HepG2 (cell line): ENCODE data around the gene DUT. TPM values are rescaled to one million over a fixed set of nuclear protein-coding genes. Genes with fewer than 3 reads are reported as not detected.

Source experiments
- ATAC-seq: fragments of 200-7000 bp; cut with Tn5 transposase; 3 replicates; pipeline ENCODE4 v1.9.1; 2020; ENCODE audit warnings: mild to moderate bottlenecking, moderate library complexity
- BruUV-seq: library from RNA; stranded (reverse); fragments of 400-500 nt; replicated peaks from 2 replicates; lab custom pipeline; 2021; lab: Mats Ljungman, UMichigan
- CTCF ChIA-PET: fragments of 300-600 bp; formaldehyde crosslinking; extraction: SDS; loops from one replicate; lab custom pipeline; 2021; ENCODE audit warnings: low total read pairs, inconsistent platforms, low intra/inter-chr PET ratio; lab: Yijun Ruan, JAX
- POLR2A ChIA-PET: fragments of 350-600 bp; sonication (Branson Sonifier 250); formaldehyde crosslinking; loops from one replicate; lab custom pipeline; 2020; ENCODE audit warnings: antibody characterized with exemption, inconsistent platforms; lab: Yijun Ruan, JAX
- DNase-seq: peaks from one replicate; pipeline ENCODE4 v3.0.0-alpha.2; 2015; ENCODE audit warnings: low spot score
- FAIRE-seq: peaks from 3 replicates; lab custom pipeline; 2011; peaks lifted over from hg19 to GRCh38; lab: Jason Lieb, UNC
- H2AFZ ChIP-seq: one replicate; pipeline ENCODE4 v1.6.1; 2011; ENCODE audit warnings: low read length, inconsistent platforms
- H3K27ac ChIP-seq: fragments of 300-600 bp; 3 replicates; pipeline ENCODE4 v1.8.0; 2011; ENCODE audit warnings: mixed run types, mild to moderate bottlenecking, mixed read lengths, low read length, inconsistent platforms; ENCODE audit not compliant: insufficient read depth; ENCODE audit errors: extremely low read length
- H3K27me3 ChIP-seq, 2 experiments: fragments of 200-600 bp in 1 of 2; 2 replicates in 1 of 2; 3 replicates in 1 of 2; pipeline versions ENCODE4 v1.6.0 to v1.8.0; 2011; ENCODE audit warnings: low read length in 2 of 2, mild to moderate bottlenecking in 2 of 2, moderate library complexity in 2 of 2, inconsistent platforms in 1 of 2; ENCODE audit not compliant: insufficient read depth in 2 of 2, control insufficient read depth in 1 of 2
- H3K36me3 ChIP-seq, 2 experiments: fragments of 200-600 bp in 1 of 2; replicated peaks in 1 of 2; 2 replicates in 1 of 2; 3 replicates in 1 of 2; pipeline versions ENCODE4 v1.5.1 to v1.8.0; 2011; ENCODE audit warnings: low read length in 2 of 2, inconsistent platforms in 1 of 2; ENCODE audit not compliant: insufficient read depth in 2 of 2, control insufficient read depth in 1 of 2
- H3K4me1 ChIP-seq: 2 replicates; pipeline ENCODE4 v1.5.1; 2012; ENCODE audit warnings: low read length, inconsistent platforms; ENCODE audit not compliant: insufficient read depth
- H3K4me2 ChIP-seq: 2 replicates; pipeline ENCODE4 v1.6.0; 2011; ENCODE audit warnings: low read depth, low read length, inconsistent platforms
- H3K4me3 ChIP-seq, 3 experiments: fragments of 200-600 bp in 1 of 3; sonication (generic), shearing (Covaris generic) in 1 of 3; replicated peaks in 1 of 3; 2 replicates each; pipeline ENCODE4 v1.5.1; 2011 to 2016; ENCODE audit warnings: low read length in 3 of 3, inconsistent platforms in 2 of 3, low read depth in 2 of 3, mild to moderate bottlenecking in 2 of 3, control low read depth in 1 of 3, mixed read lengths in 1 of 3; ENCODE audit not compliant: insufficient read depth in 1 of 3
- H3K79me2 ChIP-seq: one replicate; pipeline ENCODE4 v1.6.1; 2011; ENCODE audit warnings: low read length, inconsistent platforms; ENCODE audit not compliant: insufficient read depth
- H3K9ac ChIP-seq: 2 replicates; pipeline ENCODE4 v1.6.0; 2011; ENCODE audit warnings: mild to moderate bottlenecking, low read depth, low read length, inconsistent platforms; ENCODE audit not compliant: insufficient read depth
- H3K9me3 ChIP-seq: 2 replicates; pipeline ENCODE4 v1.5.1; 2012; ENCODE audit warnings: mild to moderate bottlenecking, low read length
- H4K20me1 ChIP-seq: 2 replicates; pipeline ENCODE4 v1.6.0; 2011; ENCODE audit warnings: inconsistent platforms, mild to moderate bottlenecking, low read length, moderate library complexity; ENCODE audit not compliant: insufficient read depth
- CHD2 ChIP-seq: IDR thresholded peaks from 2 replicates; pipeline ENCODE4 v1.6.1; 2011; ENCODE audit warnings: low read depth, low read length, improper control_type of control experiment
- HHEX ChIP-seq: IDR thresholded peaks from 2 replicates; pipeline ENCODE4 v1.6.1; 2016; ENCODE audit warnings: control low read depth
- IRF2 ChIP-seq: IDR thresholded peaks from 2 replicates; pipeline ENCODE4 v1.6.1; 2018; ENCODE audit warnings: missing genetic modification reagents, missing compliant biosample characterization
- MAFF ChIP-seq: IDR thresholded peaks from 2 replicates; pipeline ENCODE4 v1.6.1; 2011; ENCODE audit warnings: low read depth, low read length, improper control_type of control experiment
- MAFK ChIP-seq, 2 experiments: IDR thresholded peaks in 1 of 2; conservative IDR thresholded peaks in 1 of 2; 2 replicates each; pipeline ENCODE4 v1.6.1; 2011; ENCODE audit warnings: improper control_type of control experiment in 2 of 2, low read length in 2 of 2
- NFATC3 ChIP-seq: sonication (generic); formaldehyde crosslinking; IDR thresholded peaks from 2 replicates; pipeline ENCODE4 v1.5.1; 2020; ENCODE audit warnings: mild to moderate bottlenecking, missing genetic modification reagents
- REL ChIP-seq: sonication (generic); formaldehyde crosslinking; conservative IDR thresholded peaks from 2 replicates; pipeline ENCODE4 v1.8.0; 2022; ENCODE audit warnings: mild to moderate bottlenecking, missing genetic modification reagents, moderate library complexity
- SATB2 ChIP-seq: sonication (generic); formaldehyde crosslinking; IDR thresholded peaks from 2 replicates; pipeline ENCODE4 v1.5.0; 2020; ENCODE audit warnings: missing genetic modification reagents
- TMF1 ChIP-seq: sonication (generic); formaldehyde crosslinking; IDR thresholded peaks from 2 replicates; pipeline ENCODE4 v1.8.1; 2022; ENCODE audit warnings: low read depth, missing genetic modification reagents
- ZBTB21 ChIP-seq: sonication (generic); formaldehyde crosslinking; IDR thresholded peaks from 2 replicates; pipeline ENCODE4 v1.4.0; 2020; ENCODE audit warnings: missing genetic modification reagents
- ZKSCAN8 ChIP-seq: IDR thresholded peaks from 2 replicates; pipeline ENCODE4 v1.6.1; 2016; ENCODE audit warnings: borderline replicate concordance, missing genetic modification reagents, missing compliant biosample characterization
- ZNF251 ChIP-seq: sonication (generic); formaldehyde crosslinking; IDR thresholded peaks from 2 replicates; pipeline ENCODE4 v1.9.0; 2021; ENCODE audit warnings: mild to moderate bottlenecking, missing genetic modification reagents
- ZNF878 ChIP-seq: sonication (generic); formaldehyde crosslinking; IDR thresholded peaks from 2 replicates; pipeline ENCODE4 v1.8.1; 2023; ENCODE audit warnings: mild to moderate bottlenecking, missing genetic modification reagents, moderate library complexity
- WGBS: methylation state at CpG from one replicate; pipeline ENCODE4 v1.1.6; 2017; ENCODE audit warnings: low lambda C conversion rate; 5-methylcytosine and 5-hydroxymethylcytosine counted together
- in situ Hi-C: cut with HindIII; loops from 2 replicates; pipeline ENCODE4 v1.10.0; 2017; ENCODE audit warnings: low pct_unique_long_range_greater_than_20kb; ENCODE audit not compliant: extremely low pct_ligation_motif_present
- intact Hi-C: fragments of 100-400 bp; cut with micrococcal nuclease; formaldehyde crosslinking; loops from one replicate; pipeline ENCODE4 v1.10.0; 2022; ENCODE audit not compliant: unreplicated experiment
- polyA plus RNA-seq, 8 experiments: library from polyadenylated mRNA; depleted of rRNA in 3 of 8; stranded (reverse) in 7 of 8; unstranded in 1 of 8; fragments of >200 nt; fragmentation: Illumina TruSeq in 4 of 8; extraction: Trizol in 4 of 8; gene quantifications; 2 replicates each; pipeline versions ENCODE4 v1.2.1 to v1.2.3, GENCODE V29; 2011 to 2016; ENCODE audit warnings: low read depth in 4 of 8, missing spikeins in 1 of 8, mixed read lengths in 1 of 8; ENCODE audit not compliant: insufficient read depth in 1 of 8
- total RNA-seq, 5 experiments: library from RNA; depleted of rRNA; stranded (reverse); fragments of >200 nt; fragmentation: Illumina TruSeq; extraction: Trizol; gene quantifications; 2 replicates each; pipeline ENCODE4 v1.2.3, GENCODE V29; 2016; ENCODE audit warnings: low read depth in 1 of 5
- TF ChIP-seq, protein P1 (sequence below): sonication (generic); formaldehyde crosslinking; conservative IDR thresholded peaks from 2 replicates; pipeline ENCODE4 v1.8.0; 2022; ENCODE audit warnings: low read depth, missing genetic modification reagents
- TF ChIP-seq, protein P2 (sequence below), 2 experiments: sonication (generic) in 1 of 2; formaldehyde crosslinking in 1 of 2; IDR thresholded peaks; 2 replicates each; pipeline versions ENCODE4 v1.5.1 to v1.6.1; 2011 to 2020; ENCODE audit warnings: borderline replicate concordance in 1 of 2, low read depth in 1 of 2, low read length in 1 of 2, mild to moderate bottlenecking in 1 of 2, missing genetic modification reagents in 1 of 2, moderate library complexity in 1 of 2

Gene DUT
- total and polyA plus RNA-seq, 2 of the 13 experiments (the other 11 are each of a cell fraction or from before 2014, with no cell fraction given), result 36.7 to 131 TPM

DNA sequence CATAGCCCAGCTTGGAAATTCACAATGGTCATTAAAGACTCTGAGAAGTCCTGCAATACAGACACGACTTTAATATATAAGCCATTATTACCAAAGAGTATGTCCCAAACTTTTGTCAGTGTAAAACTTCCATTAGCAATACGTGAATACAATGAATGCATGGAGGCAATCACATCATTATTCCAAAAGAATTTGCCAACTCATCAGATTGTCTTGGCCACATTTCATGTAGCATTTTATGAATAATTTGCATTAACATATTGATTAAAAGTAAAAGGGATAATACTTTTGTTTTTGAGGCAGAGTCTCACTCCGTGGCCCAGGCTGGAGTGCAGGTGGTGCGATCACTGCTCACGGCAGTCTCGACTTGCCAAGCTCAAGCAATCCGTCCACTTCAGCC is 7.9 kb upstream of the DUT start:
- WGBS, result 74% methylated on average over 7 of the region's 7 CpGs
- intact Hi-C loops, result no loop called here

DNA sequence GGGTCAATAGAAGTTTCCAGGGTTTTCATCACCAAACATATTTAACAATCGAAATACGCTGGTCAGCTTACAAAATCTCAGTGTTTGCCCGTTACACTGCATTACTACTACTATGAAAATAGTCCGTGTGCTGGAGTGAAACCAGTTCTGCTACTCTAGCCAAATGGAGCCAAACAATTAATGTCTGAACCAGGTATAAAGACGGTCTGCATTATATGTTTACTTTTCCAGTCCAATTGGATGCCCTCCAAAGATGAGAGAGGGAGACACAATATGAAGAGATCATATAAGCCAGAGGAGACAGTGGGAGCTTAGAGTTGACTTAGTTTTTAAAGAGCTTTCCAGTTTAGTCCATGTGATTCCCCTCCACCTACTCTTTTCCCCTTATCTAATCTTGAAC is 6.3 kb upstream of the DUT start:
- Histone ChIP-seq H3K27ac (no peak overlapping the region), H3K4me2 (no peak overlapping the region), H3K79me2 (no peaks in the 10 kb centered on the region), H2AFZ (no peak overlapping the region), H3K4me3 (no peak overlapping the region)
- no peak for ATAC-seq
- BruUV-seq, result no TSS peak
- in situ Hi-C loops (no loop called here), intact Hi-C loops (no loop called here)
- FAIRE-seq, result no peak
- CTCF ChIA-PET, result no interaction called here
- TF ChIP-seq HHEX (CRISPR knock-in tag), result no peak
- TF ChIP-seq IRF2 (CRISPR knock-in tag), result no peak
- TF ChIP-seq, protein P1, sequence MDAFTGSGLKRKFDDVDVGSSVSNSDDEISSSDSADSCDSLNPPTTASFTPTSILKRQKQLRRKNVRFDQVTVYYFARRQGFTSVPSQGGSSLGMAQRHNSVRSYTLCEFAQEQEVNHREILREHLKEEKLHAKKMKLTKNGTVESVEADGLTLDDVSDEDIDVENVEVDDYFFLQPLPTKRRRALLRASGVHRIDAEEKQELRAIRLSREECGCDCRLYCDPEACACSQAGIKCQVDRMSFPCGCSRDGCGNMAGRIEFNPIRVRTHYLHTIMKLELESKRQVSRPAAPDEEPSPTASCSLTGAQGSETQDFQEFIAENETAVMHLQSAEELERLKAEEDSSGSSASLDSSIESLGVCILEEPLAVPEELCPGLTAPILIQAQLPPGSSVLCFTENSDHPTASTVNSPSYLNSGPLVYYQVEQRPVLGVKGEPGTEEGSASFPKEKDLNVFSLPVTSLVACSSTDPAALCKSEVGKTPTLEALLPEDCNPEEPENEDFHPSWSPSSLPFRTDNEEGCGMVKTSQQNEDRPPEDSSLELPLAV, result no peak
- no peak for TF ChIP-seq TMF1 (CRISPR knock-in tag)
- TF ChIP-seq, protein P2, sequence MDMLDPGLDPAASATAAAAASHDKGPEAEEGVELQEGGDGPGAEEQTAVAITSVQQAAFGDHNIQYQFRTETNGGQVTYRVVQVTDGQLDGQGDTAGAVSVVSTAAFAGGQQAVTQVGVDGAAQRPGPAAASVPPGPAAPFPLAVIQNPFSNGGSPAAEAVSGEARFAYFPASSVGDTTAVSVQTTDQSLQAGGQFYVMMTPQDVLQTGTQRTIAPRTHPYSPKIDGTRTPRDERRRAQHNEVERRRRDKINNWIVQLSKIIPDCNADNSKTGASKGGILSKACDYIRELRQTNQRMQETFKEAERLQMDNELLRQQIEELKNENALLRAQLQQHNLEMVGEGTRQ (IDR thresholded peaks at IDR 0.05; ENCODE audit: low read depth, low read length), result no peak
- TF ChIP-seq, protein P2 (CRISPR knock-in tag; IDR thresholded peaks at IDR 0.05; ENCODE audit: borderline replicate concordance), result no peak
- no peak for TF ChIP-seq CHD2
- no peak for TF ChIP-seq NFATC3 (CRISPR knock-in tag)
- no peak for TF ChIP-seq ZNF878 (CRISPR knock-in tag)
- TF ChIP-seq REL (CRISPR knock-in tag), result no peak
- TF ChIP-seq, all 625 proteins: peak for 0
- H3K27me3 ChIP-seq, result no peaks in the 10 kb centered on the region; a peak in 1 of 5 replicates
- WGBS, result 62% methylated on average over 5 of the region's 5 CpGs
- no peak overlapping the region for H3K9ac ChIP-seq
- H3K4me1 ChIP-seq, result peaks cover 14% of the 10 kb centered on the region
- POLR2A ChIA-PET, result no interaction called here
- no peaks in the 10 kb centered on the region for H3K36me3 ChIP-seq
- no peak for DNase-seq
- no peaks in the 10 kb centered on the region for H3K9me3 ChIP-seq
- H4K20me1 ChIP-seq, result no peaks in the 10 kb centered on the region

More for the DNA sequence above, 7.9 kb upstream of the DUT start:
- FAIRE-seq (no peak), DNase-seq (no peak), ATAC-seq (no peak)
- Histone ChIP-seq H3K4me3 (no peak overlapping the region), H2AFZ (no peak overlapping the region), H3K36me3 (no peaks in the 10 kb centered on the region), H3K9ac (no peak overlapping the region), H4K20me1 (no peaks in the 10 kb centered on the region), H3K27me3 (peaks cover 0 to 4% of the 10 kb centered on the region in 2 experiments; a peak in 2 of 5 replicates), H3K4me1 (peaks cover 8% of the 10 kb centered on the region; the same call in 1 of the 2 replicates), H3K9me3 (no peaks in the 10 kb centered on the region), H3K27ac (no peak overlapping the region), H3K4me2 (no peak overlapping the region), H3K79me2 (no peaks in the 10 kb centered on the region)
- ChIA-PET POLR2A (no interaction called here), CTCF (no interaction called here)
- no TSS peak for BruUV-seq
- in situ Hi-C loops, result no loop called here
- peak; percentile 95 for TF ChIP-seq MAFF
- TF ChIP-seq ZKSCAN8 (CRISPR knock-in tag), result no peak
- peak; percentile 91 to 96 for TF ChIP-seq MAFK (conservative IDR thresholded peaks at IDR 0.05 in 1 of 2, IDR thresholded peaks at IDR 0.05 in 1 of 2; ENCODE audit: low read length in 2 of 2)
- no peak for TF ChIP-seq ZBTB21
- no peak for TF ChIP-seq ZNF251 (CRISPR knock-in tag)
- no peak for TF ChIP-seq SATB2 (CRISPR knock-in tag)
